Mucosa of descending colon (tissue), 3 donors: Measurements from ENCODE around the gene LRG1. TPM values are rescaled to one million over a fixed set of nuclear protein-coding genes. Genes with fewer than 3 reads are reported as not detected.
A peak's percentile ranks its signal among the peaks of the same experiment; 100 is the strongest.

Experiments used
- ATAC-seq: fragments of 200-7000 bp; cut with Tn5 transposase; one replicate; pipeline ENCODE4 v1.9.1; 2020; ENCODE audit warnings: mild to moderate bottlenecking, moderate library complexity
- DNase-seq, 3 donors: peaks; one replicate each; pipeline ENCODE4 v3.0.0-alpha.2; 2020
- H3K36me3 ChIP-seq: fragments of 200-600 bp; one replicate; pipeline ENCODE4 v1.8.0; 2021; ENCODE audit warnings: low read depth, mild to moderate bottlenecking
- H3K4me1 ChIP-seq: fragments of 200-600 bp; one replicate; pipeline ENCODE4 v1.8.0; 2021; ENCODE audit warnings: low read depth, mild to moderate bottlenecking
- H3K4me3 ChIP-seq: fragments of 200-600 bp; one replicate; pipeline ENCODE4 v1.8.0; 2021; ENCODE audit warnings: mild to moderate bottlenecking
- H3K9me3 ChIP-seq: fragments of 200-600 bp; one replicate; pipeline ENCODE4 v1.8.0; 2021; ENCODE audit warnings: mild to moderate bottlenecking
- CTCF ChIP-seq: fragments of 200-600 bp; IDR thresholded peaks from one replicate; pipeline ENCODE4 v1.8.0; 2022; ENCODE audit warnings: antibody characterized with exemption, mild to moderate bottlenecking
- intact Hi-C, 2 donors: fragments of 100-400 bp; cut with DNase I in 1 of 2; cut with micrococcal nuclease in 1 of 2; formaldehyde crosslinking; loops; one replicate each; pipeline versions ENCODE4 v1.11.0 to v1.11.1; 2022; cut with DNase I, micrococcal nuclease
- long read RNA-seq, 2 donors: library from polyadenylated mRNA; unstranded; transcript quantifications; one replicate each; pipeline ENCODE4 v2.0.0, GENCODE V29; 2019 to 2021
- total RNA-seq, 3 donors: library from RNA; stranded (reverse); fragmentation: NEBNext Ultra II Directional in 2 of 3; extraction: Animal tissue kit (Norgen Biotek cat#: 25700) in 2 of 3; gene quantifications; one replicate each; pipeline versions ENCODE4 v1.2.1 to v1.2.4, GENCODE V29; 2021 to 2023
- donor health status: DM: no; HTN: no; CAD: no; lungs with moderate emphysema.
- donor health status: DM: no; HTN: no; CAD: no.
- donor health status: DM: no; HTN: yes; CAD: no.

LRG1 gene, protein sequence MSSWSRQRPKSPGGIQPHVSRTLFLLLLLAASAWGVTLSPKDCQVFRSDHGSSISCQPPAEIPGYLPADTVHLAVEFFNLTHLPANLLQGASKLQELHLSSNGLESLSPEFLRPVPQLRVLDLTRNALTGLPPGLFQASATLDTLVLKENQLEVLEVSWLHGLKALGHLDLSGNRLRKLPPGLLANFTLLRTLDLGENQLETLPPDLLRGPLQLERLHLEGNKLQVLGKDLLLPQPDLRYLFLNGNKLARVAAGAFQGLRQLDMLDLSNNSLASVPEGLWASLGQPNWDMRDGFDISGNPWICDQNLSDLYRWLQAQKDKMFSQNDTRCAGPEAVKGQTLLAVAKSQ
- 10 to 100 TPM in 2 of 3 donors, 1 to 10 TPM in 1; 7.9 to 25.0 (median 22.8) TPM for total RNA-seq
- long read RNA-seq, donor 1, transcript LRG1-201 (2 exons, 3,036 nt) = major isoform, 15 of 16 reads
- long read RNA-seq, donor 1, partial matches to known transcripts = 0 of 16 reads
- long read RNA-seq, donor 1, other reads (novel, unspliced or antisense) = 1 of 16 reads
- long read RNA-seq, donor 2, transcript LRG1-201 (2 exons, 3,036 nt) = major isoform, 13 of 22 reads
- long read RNA-seq, donor 2, partial matches to known transcripts = 0 of 22 reads
- long read RNA-seq, donor 2, other reads (novel, unspliced or antisense) = 9 of 22 reads

DNA sequence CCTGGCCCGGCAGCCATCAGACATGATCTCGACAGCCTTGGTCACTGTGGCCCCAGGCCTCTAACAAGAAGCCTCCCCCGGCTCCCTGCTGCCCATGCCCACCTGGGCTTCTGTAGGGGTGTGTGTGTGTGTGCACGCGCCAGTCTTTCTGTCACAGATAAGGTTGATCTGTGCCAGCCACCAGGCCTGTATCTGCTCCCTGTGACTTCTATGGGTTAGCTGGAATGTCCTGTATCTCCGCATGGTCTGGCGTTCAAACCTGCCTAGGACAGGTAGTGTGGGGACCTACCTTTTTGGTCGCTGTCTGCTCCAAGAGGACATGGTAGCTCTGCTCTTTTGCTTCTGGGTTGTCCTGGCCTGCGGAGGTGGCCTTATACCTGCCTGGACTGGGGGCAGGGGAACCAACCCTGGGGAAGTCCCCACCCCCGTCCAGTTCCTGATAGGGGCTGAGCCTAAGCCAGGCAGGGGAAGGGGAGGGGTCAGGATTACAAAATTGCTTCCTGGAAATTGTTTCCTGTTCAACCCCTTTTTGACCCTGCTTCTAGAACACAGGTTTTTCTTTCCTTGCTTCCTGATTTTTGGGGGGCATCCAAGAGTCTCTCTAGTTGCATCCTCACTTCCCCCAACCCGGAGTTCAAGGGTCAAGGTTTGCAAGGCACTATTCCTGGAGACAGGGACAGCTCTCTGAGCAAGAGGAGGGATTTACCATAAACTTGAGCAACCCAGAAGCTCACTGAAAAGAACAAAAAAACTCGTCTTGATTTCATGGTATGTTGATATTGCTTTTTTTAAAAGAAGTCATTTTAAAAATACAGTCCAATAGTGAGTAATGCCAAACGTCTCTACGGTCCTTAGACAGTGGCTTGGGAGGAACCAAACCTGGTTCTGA is at the start of gene LRG1:
Gene LRG1 (minus strand): TSS at position 344 of the 889 bp plus-strand sequence. CDS start 23 bp downstream, at position 321.
- intact Hi-C loops = no loop called here
- Histone ChIP-seq H3K9me3 (no peaks in the 10 kb centered on the region), H3K4me1 (peaks cover 13% of the 10 kb centered on the region), H3K36me3 (no peaks in the 10 kb centered on the region), H3K4me3 (no peak within 1 kb of the TSS)
- peak; percentile 85 to 89 (median 88) for DNase-seq
- peak; percentile 95 for ATAC-seq
- no peak for TF ChIP-seq CTCF

DNA sequence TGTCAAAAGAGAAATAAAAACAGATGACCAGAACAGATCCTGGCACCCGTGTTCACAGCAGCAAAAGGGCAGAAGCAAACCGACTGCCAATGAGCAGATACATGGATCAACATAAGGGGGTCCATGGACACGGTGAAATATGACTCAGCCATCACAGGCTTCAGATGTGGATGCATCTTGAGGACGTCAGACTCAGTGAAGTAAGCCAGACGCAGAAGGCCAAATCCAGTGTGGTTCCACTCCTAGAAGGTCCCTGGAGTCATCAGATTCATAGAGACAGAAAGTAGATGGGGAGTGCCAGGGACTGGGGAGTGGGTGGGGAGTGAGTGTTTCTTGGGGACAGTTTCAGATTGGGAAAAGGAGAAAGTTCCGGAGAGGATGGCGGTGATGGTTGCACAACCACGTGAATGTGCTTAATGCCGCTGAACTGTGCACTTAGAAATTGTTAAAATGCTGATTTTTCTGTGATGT is 48.5 kb upstream of the LRG1 start:
- ATAC-seq (no peak), DNase-seq (no peak)
- no peak for TF ChIP-seq CTCF
- H3K4me1 ChIP-seq = peaks cover 10% of the 10 kb centered on the region
- H3K4me3 ChIP-seq = no peak overlapping the region
- no peaks in the 10 kb centered on the region for H3K36me3 ChIP-seq
- intact Hi-C loops = no loop called here
- no peaks in the 10 kb centered on the region for H3K9me3 ChIP-seq

- H3K9me3 ChIP-seq = no peaks in the 10 kb centered on the region
- ATAC-seq = no peak
- intact Hi-C loops = no loop called here
These were observed 47.7 kb upstream of the LRG1 start for GRCh38 chr19:4587527-4587926.

DNA sequence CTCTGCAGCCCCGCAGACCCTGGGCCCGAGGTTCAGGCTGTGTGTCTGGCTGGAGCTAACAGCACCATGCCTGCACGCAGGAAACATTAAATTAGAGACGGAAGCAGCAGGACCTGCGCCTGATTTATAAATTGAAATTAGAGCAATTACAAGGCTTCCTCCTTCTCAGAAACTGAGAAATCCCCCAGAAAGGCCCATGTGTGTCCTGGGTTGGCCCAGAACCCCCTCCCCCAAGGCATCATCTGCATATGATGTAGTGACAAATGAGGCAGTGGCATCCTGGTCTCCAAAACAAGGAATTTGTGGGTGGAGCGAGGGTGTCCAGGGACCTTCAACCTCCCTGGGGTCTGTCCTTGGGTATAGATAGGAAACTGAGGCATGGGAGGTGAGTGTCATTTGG is 46.9 kb upstream of the LRG1 start:
- intact Hi-C loops = no loop called here
- H3K4me1 ChIP-seq = peaks cover 10% of the 10 kb centered on the region
- ATAC-seq (no peak), DNase-seq (no peak)
- no peaks in the 10 kb centered on the region for H3K9me3 ChIP-seq
- TF ChIP-seq CTCF = no peak
- H3K4me3 ChIP-seq = no peak overlapping the region
- H3K36me3 ChIP-seq = no peaks in the 10 kb centered on the region

More at GRCh38 chr19:4587527-4587926, 47.7 kb upstream of the LRG1 start:
- no peak for DNase-seq
- Histone ChIP-seq H3K36me3 (no peaks in the 10 kb centered on the region), H3K4me3 (no peak overlapping the region), H3K4me1 (peaks cover 10% of the 10 kb centered on the region)
- TF ChIP-seq CTCF = no peak

GRCh38 chr19:4586245-4586644 is 46.4 kb upstream of the LRG1 start:
- peaks cover 10% of the 10 kb centered on the region for H3K4me1 ChIP-seq
- H3K9me3 ChIP-seq = no peaks in the 10 kb centered on the region
- no peaks in the 10 kb centered on the region for H3K36me3 ChIP-seq
- no peak for ATAC-seq
- intact Hi-C loops = no loop called here
- DNase-seq = no peak
- no peak for TF ChIP-seq CTCF
- no peak overlapping the region for H3K4me3 ChIP-seq
